GM21515 (cell line): ENCODE results near the gene FOXO6.

Experiments used
- ATAC-seq: cut with Tn5 transposase; IDR thresholded peaks from one replicate; pipeline ENCODE4 v1.9.1; 2021; ENCODE audit not compliant: unreplicated experiment

FOXO6 gene

GRCh38 chr1:41400225-41400624 lies 39.0 kb downstream of the FOXO6 start:
- no peak for ATAC-seq

GRCh38 chr1:41401899-41402298 lies 40.7 kb downstream of the FOXO6 start:
- no peak for ATAC-seq

GRCh38 chr1:41404308-41404761 lies 43.1 kb downstream of the FOXO6 start:
- no peak for ATAC-seq

- ATAC-seq: no peak
These were observed 46.5 kb downstream of the FOXO6 start for GRCh38 chr1:41407664-41408252.

DNA sequence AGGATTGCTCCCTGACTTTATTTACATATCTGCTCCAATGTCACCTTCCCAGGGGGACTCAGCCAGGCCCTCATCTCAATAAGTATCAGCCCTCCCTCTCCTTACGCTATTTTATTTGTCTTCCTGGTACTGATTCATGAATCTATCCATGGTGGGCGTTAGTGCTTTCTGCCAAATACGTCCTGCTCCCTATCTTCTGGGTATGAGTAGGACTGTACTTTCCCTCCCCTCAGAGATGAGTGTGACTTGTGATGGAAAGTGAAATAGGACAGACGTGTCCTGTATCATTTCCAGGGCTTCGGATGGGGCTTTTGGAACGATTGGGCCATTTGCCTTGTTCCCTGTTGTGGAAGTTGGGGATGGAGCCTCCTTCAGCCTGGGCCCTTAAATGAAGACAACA lies 47.5 kb downstream of the FOXO6 start:
- no peak for ATAC-seq

- ATAC-seq: no peak
These were observed 48.6 kb downstream of the FOXO6 start for GRCh38 chr1:41409825-41410224.

DNA sequence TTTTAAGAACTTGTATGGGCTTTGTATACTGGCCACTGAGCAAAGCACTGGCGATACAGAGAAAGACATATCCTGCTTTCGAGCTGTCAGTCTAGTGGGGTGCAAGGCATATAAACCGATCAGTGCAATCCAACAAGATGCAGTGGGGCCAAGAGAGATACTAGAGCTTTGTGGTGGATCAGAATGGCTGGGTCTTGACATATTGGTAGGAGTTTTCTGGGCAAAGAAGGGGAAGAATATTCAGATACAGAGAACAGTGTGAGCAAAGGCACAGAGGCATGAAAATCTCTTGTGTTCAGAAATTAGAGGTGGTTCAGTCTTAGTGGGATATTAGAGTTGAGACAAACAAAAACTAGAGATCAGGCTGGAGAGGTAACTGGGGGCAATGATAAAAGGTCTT lies 49.2 kb downstream of the FOXO6 start:
- no peak for ATAC-seq

DNA sequence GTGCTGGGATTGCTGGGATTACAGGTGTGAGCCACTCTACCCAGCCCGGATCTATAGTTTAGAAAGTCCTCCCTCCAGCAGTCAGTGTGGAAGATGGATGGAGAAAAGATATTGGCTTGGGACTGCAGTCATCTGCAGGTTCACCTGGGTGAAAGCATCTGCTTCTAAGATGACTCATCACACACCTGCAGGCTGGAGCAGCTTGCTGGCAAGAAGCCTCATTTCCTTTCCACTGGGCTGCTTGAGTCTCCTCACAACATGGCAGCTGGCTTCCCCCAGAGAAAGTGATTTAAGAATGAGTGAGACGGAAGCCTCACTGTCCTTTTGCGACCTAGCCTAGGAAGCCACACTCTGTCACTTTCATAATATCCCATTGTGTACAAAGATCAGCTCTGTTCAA lies 50.0 kb downstream of the FOXO6 start:
- no peak for ATAC-seq

DNA sequence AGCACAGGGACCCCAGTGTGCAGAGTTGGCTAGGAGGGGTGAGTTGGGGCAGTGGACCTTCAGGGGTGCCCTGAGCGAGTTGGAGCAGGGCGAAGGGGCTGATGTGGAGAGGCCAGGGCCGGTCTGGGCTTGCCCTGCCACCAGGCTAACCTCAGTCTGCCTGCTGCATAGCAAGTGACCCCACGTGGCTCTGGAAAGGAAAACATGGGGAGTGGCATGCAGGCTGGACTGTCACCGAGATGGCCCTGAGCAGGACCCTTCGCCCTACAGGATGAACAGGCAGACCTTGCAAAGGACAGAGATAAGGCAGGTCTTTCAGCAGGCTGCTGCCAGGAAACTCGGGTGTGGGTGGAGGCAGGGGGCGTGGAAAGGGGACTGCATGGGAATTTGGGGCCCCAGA lies 51.5 kb downstream of the FOXO6 start:
- ATAC-seq: no peak

DNA sequence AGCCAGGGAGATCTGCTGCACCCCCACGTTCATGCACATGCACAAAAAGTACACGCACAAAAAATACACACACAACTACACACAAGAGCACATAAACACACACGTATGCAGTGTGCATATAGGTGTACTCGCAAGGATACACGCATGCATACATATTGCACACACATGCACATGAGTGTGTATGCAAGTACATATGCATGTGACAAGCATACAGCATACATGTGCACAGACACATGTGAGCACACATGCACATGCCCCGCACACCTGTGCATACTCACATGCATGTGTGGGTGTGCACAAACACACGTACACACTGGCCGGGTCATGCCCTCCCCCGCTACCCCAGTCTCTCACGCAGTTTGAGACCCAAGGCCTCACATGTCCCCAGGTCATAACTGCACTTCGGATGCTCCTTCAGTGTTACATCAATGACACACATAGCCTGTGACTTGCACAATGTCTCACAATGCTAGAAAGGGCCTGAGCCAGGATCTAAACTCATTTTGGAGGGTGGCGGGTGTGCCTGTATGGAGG lies 52.6 kb downstream of the FOXO6 start:
- ATAC-seq: no peak

DNA sequence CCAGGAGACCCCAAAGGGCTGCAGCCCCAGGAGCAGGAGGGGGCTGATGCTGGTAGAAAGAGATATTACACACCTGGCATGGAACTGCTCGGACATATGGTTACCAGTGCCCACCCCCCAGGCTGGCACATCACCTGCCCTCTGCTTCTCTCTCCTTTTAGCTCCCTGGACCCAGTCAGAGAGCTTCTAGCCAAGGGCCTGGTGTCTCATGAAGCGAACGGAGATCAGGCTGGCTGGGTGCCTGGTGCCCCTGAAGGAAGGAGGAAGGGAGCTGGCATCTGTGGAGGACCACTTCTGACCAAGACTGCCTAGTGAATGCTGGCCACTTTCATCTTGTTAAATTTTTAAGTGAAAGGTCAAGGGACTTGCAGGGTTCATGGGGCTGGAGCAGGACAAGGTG lies 53.1 kb downstream of the FOXO6 start:
- ATAC-seq: no peak

GRCh38 chr1:41414716-41415306 lies 53.6 kb downstream of the FOXO6 start:
- ATAC-seq: no peak

DNA sequence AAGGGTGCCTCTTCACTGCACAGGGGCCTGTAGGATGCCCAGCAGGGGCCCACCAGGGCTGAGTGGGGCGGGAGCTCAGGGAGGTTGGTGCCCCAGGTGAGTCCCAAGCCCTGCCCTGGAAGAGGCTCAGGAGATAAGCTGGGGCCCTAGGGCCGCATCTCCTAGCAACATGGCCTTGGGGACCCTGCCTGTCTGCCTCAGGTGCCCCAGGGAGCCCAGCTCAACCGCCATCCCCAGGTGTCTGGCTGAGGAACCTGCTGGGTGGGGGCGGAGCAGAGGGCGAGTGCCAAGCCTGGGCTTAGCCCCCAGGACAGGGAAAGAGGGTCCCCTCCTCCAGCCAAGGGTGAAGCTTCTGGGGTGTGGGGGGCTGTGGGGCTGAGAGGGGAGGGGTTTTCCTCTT lies 54.8 kb downstream of the FOXO6 start:
- ATAC-seq: no peak

- no peak for ATAC-seq
These were observed 55.5 kb downstream of the FOXO6 start for GRCh38 chr1:41416552-41417334.

- ATAC-seq: no peak
These were observed 56.1 kb downstream of the FOXO6 start for GRCh38 chr1:41417335-41417682.

DNA sequence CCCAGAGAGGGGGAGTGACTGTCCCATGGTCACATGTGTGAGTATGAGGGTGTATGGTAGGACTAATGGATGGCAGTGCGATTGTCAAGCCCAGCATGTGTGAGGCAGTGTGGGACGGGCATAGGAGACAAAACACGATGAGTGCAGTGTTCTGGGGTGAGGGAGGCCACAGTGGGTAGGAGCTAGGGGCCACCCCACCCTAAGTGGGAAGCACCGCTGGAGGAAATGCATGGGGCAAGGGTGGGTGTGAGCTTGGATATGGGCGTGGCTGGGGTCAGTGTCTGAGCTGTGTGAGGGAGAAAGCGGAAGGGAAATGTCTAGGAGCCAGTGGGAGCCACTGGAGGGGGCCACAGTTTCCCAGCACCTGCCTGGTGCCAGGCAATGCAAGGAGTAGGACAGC lies 56.5 kb downstream of the FOXO6 start:
- no peak for ATAC-seq

DNA sequence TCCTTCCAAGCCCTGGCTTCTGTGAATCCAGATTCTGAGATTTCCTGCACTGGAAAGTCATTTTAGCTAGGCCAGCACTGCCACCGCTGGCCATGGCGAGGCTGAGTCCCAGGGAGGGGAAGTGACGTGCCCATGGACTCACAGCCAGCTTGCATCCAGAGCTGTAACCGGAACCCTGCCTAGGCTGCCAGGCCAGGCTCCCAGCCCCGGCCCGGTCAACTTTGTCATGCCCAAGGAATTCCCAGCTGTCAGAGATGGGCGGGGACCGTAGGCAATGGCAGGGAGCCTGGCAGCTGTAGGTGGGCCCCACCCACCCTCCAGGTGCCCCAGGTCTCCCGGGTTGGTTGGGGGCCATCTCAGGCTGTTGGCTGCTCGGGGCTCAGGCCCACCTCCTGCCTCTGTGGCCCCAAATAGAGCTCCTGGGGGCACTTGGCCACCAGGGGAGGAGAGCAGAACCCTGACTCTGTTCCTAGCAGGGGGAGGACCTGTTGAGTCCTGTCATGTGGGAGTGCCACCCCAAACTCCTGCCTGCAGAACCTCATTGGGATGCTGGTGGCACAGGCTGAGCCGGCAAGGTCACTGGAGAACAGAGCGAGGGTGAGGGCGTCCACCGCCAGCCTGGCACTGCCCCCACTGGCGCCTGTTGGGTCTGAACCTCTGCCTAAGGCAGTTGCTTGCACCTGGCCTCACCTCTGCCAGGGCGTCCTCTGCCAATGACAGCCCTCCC lies 57.8 kb downstream of the FOXO6 start:
- ATAC-seq: no peak

GRCh38 chr1:41419584-41420295 lies 58.5 kb downstream of the FOXO6 start:
- no peak for ATAC-seq

GRCh38 chr1:41420351-41420750 lies 59.1 kb downstream of the FOXO6 start:
- ATAC-seq: no peak

DNA sequence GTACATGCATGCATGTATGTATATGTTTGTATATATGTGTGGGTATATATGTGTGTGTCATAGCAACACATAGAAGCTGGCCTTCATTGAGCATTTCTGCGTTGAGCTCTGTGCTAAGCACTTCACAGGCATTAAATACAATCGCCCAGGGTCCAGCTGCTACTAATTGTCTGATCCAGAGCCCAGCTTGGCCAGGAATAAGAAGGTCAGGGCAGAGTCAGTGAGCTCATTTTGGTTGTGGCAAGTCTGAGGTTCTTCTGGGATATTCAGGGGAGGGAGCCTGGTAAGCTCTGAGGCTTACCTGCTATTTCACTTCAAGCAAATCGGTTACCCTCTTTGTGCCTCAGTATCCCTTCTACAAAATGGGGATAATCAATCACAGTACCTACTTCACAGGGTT lies 59.6 kb downstream of the FOXO6 start:
- no peak for ATAC-seq

- ATAC-seq: no peak
These were observed 61.1 kb downstream of the FOXO6 start for GRCh38 chr1:41422306-41422705.
